Caki2 (cell line): ENCODE measurements around the gene DAPK1. TPM values are rescaled to one million over a fixed set of nuclear protein-coding genes. Genes with fewer than 3 reads are reported as not detected.

Experiments used
- DNase-seq: peaks from one replicate; pipeline ENCODE4 v3.0.0-alpha.2; 2015; ENCODE audit warnings: low read depth
- in situ Hi-C: cut with HindIII; loops from 2 replicates; pipeline ENCODE4 v1.10.0; 2016; ENCODE audit warnings: low sequenced_read_pairs, low pct_unique_long_range_greater_than_20kb, mixed read lengths
- total RNA-seq: library from RNA; depleted of rRNA; stranded (reverse); fragments of >200 nt; shearing (Covaris generic); gene quantifications from 2 replicates; pipeline ENCODE4 v1.2.3, GENCODE V29; 2014; ENCODE audit warnings: low replicate concordance

DAPK1 gene
- total RNA-seq, 1 experiment from 2014 or later, result 20.9 TPM

DNA sequence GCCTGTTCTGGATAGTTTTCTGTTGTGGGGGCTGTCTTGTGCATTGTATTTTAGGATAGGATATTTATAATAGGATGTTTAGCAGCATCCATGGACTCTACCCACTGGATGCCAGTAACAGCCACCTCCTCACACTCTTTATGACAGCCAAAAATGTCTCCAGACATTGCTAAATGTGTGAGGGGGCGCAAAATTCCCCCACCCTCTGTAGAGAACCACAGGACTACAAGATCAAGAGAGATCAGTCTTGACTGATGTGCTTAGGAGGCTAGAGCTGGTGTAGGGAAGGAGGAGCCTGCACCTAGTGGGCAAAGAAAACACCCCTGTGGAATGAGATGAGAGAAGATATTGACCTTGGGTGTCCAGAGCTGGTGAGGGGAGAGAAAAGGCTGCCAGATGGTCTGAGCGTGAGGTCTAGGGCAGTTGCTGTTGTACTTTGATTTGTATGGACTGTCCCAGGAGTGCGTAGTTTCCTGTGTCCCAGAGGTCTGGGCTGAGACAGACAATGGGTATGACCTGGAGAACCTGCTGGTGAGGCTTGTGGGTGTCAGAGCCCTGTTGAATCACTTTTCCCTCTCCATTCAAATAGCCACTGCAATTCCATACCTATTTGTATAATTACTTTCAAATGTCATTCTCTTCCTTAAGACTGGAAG is 16.3 kb downstream of the DAPK1 start:
- no peak for DNase-seq
- in situ Hi-C loops, result no loop called here

DNA sequence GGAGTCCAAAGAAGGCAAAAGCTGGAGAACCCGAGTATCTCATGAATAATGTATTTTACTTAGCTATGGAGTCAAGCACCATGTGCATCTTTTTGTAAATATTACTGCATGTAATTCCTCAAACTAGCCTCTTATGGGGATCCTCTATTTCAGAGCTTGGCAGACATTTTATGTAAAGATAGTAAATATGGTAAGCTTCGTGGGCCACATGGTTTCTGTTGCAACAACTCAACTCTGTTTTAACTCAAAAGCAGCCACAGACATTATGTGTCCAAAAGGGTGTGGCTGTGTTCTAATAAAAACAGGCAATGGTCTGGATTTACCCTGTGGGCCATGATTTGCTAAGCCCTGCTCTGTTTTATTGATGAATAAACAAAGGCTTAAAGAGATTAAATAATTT is 17.3 kb downstream of the DAPK1 start:
- in situ Hi-C loops, result no loop called here
- no peak for DNase-seq

DNA sequence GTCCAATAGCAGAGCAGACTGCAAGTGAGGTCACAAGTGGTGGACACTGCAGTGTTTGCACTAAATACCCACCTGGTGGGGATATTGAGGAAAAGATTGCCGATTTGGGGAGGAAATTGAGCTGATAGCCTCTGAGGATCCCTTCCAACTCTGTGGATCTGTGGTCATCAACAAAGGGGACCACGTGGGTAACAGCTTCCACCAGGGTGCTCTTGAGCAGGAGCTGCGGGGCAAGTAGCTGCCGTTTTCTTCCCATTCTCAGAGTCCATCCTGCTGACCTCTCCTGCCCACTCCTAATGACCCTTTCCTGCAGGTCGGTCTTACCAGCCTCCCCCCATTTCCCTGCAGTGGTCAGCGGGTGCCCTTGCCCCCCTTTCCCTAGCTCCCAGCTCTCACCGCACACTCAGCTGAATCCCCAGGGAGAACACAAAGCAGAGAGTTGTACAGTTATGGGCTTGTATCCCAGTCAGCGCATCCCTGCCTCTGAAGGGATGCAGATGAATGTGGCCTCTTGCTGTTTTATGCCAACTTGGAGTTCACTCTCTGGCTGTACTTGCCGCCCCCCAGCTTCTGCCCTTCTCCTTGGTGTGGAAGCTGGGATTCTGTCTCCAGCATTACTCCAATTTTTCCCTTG is 18.0 kb downstream of the DAPK1 start:
- no peak for DNase-seq
- in situ Hi-C loops, result no loop called here

DNA sequence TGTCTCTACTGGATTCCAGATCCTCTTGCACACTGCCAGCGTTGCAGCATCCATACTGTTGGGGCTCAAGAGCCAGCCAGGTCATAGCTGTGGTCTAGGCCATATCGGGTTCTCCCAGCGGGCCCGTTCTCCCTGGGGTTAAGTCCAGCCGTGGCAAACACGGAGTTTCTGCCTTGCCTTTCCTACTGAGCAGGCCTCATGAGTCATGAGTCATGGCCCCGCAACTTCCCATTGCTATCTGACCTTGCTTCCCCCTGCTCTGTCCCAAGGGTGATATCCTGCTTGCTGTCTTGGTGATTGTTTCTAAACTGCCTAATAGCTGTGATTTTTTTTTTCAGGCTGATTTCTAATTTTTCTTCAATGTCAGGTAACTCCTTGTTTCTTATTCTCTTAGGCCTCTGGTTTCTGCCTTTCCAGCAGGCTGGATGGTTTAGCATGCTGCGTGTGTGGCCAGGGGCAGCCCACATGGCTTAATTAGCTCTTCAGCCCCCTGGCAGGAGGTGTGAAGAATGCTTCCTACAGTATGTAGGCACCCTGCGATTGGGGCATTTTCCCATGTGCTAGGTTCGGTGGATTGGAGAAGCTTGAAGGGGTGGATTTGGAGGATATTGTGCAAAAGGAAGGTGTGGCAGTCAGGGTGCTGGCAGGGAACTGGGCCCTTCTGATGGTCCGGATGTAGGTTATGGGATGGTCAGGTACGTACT is 18.7 kb downstream of the DAPK1 start:
- in situ Hi-C loops, result no loop called here
- peak; percentile 38 for DNase-seq

DNA sequence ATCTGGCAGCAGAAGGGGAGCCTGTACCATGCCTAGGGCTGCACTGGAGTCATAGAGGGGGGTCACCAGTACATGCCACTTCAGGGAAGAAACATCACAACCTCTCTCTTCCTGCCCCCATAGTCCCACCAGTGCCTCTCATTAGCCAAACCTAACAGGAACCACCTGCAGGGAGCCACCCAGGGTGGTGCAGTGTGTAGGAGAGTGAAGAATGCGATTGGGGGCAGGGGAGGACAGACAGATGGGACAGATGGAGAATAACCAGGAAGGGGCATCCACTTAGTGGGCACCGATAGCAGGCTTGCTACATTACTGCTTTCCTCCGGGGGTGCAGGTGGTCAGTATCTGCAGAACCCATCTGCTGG is 19.2 kb downstream of the DAPK1 start:
- in situ Hi-C loops, result no loop called here
- DNase-seq, result no peak

DNA sequence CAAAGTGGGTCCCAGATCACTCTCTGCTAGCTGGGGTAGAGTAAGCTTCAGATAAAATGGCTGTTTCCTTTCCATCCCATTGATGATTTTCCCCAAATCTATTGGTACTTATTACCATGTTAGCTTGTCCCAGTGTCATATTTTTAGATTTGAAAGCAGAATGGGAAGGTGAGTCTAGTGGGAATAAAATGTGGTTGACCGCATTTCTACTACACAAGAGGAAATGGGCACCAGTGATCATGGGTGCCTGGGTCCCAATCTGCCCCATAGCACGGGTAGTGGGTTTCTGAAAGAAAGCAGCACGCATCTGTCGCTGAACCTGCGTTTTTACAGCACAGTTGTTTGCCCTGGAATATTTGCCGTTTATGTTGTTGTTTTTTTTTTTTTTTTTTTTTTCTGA is 20.1 kb downstream of the DAPK1 start:
- in situ Hi-C loops, result no loop called here
- DNase-seq, result no peak

DNA sequence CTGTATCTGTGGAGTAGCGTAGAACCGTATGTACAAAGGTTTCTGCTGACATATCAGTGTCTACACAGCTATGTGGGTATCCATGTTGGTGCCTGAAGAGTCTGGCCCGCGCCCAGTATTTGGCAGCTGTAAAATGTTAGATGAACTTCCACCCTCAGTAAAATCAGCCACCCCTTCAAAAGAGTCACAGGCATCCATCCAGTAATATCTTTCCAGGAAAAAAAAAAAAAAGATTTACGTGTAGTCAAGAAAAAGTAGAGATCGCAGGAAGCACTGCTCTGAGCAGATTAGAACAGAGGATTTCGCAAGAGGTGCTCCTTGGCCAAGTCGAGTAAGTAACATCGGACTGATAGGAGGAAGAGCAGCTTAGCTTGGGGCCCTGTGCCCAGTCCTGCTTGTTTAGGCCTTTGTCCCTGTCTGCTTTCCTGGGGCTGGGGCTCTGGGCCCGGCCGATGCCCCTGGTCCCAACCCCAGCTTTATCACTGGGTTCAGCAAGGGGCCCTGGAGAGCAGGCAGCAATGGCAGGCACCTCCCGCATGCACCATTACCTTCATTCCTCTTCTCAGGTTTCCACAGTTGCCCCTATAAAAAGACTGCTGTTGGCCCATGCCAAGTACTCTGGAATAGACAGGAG is 21.2 kb downstream of the DAPK1 start:
- in situ Hi-C loops, result no loop called here
- DNase-seq, result no peak

DNA sequence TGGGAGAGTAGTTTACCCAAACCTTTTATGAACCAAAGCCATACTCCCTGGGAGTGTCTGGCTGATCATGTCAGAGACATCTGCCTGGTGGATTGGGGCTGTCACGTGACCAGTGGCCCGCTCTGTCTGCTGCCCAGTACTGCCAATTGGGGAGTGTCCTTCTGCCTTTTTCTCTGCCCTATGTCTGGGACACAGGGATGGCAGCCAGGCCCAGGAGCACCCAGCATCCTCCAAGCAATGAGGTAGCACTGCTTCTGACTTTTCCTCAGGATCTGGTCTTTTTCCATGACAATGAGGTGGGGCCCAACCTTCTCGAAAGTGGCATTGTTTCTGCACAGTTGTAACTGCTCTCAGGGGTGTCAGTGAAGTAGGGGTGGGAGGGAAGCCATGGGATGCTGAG is 21.8 kb downstream of the DAPK1 start:
- DNase-seq, result no peak
- in situ Hi-C loops, result no loop called here

DNA sequence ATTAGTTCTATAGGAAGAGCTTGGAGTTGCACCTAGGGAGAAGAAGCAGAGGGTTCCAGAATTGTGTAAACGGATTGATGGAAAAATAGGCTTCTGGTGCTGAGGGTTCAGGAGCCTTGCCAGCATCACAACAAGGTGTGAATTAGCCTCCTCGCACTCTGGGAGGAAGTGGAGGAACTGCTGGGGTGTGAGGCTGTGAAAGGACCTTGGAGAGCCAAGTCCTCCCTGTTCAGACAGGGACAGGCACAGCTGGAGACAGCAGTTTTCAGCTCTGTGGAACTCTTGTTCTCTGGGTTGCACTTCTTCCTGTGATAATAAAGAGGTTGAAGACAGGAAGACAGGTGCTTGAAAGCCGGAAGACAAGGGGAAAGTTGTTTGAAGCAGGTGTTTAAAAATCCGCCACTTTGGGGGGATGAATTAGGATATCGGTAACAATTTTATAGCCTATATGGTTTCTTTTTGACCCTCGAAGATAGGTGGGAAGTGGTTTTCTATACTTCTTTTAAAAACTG is 22.6 kb downstream of the DAPK1 start:
- DNase-seq, result no peak
- in situ Hi-C loops, result no loop called here

DNA sequence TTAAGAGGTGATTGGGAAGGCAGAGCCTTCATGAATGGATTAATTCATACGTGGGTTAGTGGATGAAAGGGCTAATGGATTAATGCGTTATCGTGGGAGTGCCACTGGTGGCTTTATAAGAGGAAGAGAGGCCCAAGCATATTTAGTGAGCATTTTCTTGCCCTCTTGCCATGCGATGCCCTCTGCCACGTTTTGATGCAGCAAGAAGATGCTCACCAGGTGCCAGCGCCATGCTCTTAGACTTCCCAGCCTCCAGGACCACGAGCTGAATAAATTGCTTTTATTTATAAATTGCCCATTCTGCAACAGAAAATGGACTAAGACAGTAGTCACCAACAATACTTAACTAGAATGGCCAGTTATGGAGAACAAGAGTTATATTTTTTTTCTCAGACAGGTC is 24.2 kb downstream of the DAPK1 start:
- in situ Hi-C loops, result no loop called here
- DNase-seq, result no peak

DNA sequence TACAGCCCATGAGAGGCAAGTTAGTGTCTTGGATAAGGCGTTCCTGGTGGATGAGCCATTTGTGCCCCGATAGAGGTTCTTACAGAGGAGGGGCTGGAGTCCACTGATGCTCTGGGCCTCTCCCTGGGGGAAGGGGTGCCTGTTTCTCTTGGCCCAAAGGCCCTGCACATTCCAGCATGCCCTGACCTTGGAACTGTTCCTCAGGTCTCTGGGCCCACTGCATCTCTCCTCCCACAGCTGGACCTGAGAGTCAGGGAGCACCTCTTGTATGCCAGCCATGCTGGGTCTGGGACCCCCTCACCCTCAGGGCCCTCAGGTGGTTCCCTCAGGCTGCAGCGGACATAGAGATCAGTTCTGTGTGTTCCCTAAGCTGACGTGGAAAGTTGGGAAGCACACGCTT is 26.4 kb downstream of the DAPK1 start:
- no peak for DNase-seq
- in situ Hi-C loops, result no loop called here

DNA sequence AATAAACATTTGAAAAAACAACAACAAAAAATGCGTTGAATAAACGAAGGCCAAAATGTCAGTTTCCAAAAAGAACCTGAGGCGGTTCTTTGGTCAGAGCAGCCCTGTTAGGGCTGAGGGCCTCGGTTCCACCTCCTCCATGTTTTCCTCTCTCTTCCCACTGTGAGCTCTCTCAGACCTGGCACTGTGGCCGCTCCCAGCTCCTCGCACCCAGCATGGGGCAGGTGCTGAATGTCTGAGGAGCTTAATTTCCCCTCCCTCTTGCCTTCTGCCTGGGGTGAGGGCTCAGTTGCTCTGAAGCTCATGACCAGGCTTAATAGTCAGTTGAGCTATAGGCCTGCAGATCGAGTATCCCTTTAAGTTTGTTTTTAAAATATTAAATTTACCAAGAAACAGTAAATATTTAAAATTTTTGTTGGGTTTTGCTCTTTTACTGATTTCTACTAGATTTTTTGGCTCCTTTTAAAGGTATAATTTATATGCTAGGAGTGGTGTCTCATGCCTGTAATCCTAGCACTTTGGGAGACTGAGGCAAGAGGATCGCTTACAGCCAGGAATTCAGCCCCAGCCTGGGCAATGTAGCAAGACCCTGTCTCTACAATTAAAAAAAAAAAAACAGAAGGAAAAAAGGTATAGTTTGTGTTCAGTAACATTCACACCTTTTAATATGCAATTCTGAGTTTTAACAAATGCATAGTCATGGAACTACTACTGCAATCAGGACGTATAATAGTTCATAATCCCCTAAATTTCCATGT is 28.1 kb downstream of the DAPK1 start:
- no peak for DNase-seq
- in situ Hi-C loops, result no loop called here

DNA sequence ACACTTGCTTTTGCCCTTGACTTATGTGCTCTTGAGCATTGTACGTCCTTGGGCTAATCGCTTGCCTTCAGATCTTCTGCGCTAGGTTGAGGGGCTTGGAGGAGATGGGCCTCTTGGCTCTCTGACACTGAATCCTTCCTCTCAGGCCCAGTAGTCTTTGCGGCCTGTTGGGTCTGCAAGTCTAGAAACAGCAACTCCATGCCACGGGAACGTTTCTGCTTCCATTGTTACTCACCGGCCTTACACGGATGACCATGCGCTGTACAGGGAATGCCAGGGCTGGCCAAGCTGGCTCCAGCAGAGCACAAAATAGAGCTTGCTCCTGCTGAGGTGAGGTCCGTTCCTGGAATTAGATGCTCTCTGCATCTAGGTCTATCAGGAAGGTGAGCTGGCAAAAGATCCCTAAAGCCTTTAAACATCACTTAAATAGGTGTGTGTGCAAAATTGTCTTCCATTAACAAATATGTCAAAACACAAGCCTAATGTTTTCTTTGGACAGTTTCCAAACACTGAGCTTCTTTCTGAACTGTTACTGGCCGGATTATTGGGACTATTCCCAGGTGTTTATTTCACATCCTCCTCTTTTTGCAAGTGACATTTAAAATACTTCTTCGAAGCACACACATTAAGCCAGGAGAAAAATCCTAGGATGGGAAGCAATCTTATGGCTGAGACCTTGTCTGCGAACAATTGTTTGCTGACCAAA is 29.7 kb downstream of the DAPK1 start:
- in situ Hi-C loops, result no loop called here
- DNase-seq, result no peak

DNA sequence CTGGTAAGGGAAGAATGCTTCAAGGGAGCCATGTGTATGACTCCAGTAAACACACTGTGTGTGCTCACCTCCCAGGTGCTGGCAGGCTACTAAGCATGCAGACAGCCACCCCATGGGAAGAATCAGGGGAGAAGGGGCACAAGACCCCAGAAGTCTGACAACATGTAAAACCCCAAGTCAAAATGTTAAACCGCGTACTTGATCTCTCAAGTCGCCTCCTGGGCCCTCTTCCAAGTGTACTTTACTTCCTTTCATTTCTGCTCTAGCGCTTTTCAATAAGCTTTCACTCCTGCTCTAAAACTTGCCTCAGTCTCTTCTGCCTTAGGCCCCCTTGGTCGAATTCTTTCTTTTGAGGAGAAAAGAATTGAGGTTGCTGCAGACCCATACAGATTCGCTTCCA is 31.3 kb downstream of the DAPK1 start:
- in situ Hi-C loops, result no loop called here
- DNase-seq, result no peak

DNA sequence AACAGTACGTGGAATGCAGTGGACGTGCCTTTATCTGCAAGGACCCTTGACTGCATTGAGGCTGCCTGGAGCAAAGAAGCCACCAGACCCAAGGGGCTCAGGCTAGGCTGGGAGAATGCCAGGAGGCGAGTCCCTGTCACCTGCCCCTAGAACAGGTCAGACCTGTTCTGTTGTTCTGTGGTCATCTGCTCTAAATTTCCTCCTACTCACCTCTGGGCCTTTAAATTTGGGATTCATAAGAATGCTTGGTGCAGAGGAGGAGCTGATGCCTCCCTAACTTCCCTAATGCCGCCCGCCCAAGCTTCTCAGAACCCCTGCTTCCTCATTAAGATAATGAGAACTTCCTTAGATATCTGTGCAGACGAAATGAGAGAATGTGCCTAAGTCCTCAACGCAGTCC is 32.0 kb downstream of the DAPK1 start:
- no peak for DNase-seq
- in situ Hi-C loops, result no loop called here

DNA sequence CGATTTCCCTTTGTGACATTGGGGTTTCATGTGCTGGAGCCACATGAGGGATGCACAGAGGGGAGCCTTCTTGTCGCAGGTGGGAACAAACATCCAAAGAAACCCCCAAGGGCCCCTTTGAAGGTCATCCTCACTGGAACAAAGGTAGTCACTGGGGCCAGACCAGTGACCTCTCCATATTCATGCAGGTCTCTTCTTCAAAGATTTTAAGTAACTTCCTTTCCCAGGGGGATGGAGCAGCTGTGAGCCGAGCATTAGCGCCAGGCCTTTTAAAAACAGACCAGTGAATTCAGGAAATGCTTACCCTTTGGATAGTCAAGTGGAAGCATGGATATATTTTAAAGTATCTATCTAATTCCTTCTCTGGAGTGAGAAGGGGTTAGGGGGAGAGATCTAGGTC is 33.0 kb downstream of the DAPK1 start:
- DNase-seq, result no peak
- in situ Hi-C loops, result no loop called here

DNA sequence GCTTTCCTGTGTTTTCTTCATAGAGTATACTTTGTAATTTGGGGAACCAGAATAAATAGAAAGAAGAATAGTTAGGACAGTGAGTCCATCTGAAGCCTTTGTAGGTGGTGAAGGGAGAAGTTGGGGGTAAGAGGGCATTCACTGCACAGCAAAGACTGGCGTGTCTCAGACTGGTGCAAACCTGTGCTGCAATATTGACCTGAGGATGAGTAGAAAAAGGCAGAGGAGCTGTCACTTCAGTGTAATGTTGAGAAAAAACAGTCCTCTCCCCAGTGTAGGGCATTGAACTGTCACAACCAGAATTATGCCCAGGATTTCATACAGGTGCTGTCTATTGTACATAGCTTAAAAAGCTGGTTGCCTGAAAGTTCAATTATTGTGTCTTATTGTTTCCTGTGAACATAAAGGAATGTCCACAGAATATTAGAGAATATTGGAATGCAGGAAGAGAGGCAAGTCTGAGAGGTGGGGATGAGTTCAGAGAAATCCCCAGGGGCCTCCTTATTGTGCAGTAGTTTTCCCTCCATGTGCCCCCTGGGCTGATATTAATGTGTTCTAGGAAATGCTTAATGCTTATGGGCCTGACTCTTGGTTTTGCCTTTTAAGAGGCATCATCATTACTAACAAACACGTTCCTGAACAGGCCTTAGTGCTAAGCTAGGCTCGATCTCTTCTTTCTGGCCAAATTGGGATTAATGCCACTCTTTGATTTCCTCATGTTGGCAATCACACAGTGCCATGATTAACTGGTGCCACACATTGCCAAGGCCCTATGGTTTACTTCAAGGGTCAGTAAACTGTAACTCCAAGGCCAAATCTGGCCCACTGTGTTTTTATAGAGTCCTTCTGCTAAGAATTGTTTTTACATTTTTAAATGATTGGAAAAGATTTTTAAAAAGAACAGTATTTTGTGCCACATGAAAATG is 34.0 kb downstream of the DAPK1 start:
- DNase-seq, result no peak
- in situ Hi-C loops, result no loop called here
